Activated B cell treated with CpG ODN at 0.5 μM for 24 hours (primary cell): ENCODE measurements around the gene LBHD2. TPM values are rescaled to one million over a fixed set of nuclear protein-coding genes. Genes with fewer than 3 reads are reported as not detected.

Experiments used
- ATAC-seq: fragments of 200-7000 bp; cut with Tn5 transposase; one replicate; pipeline ENCODE4 v1.10.0; 2021; ENCODE audit warnings: low read depth, mild to moderate bottlenecking, moderate library complexity
- CTCF ChIA-PET: fragments of 350-600 bp; sonication (Branson Sonifier 250); formaldehyde crosslinking; loops from one replicate; lab custom pipeline; 2021; ENCODE audit warnings: antibody characterized with exemption; lab: Charles Lee
- POLR2A ChIA-PET: fragments of 350-600 bp; sonication (Branson Sonifier 250); formaldehyde crosslinking; loops from one replicate; lab custom pipeline; 2021; ENCODE audit warnings: antibody characterized with exemption; lab: Charles Lee
- DNase-seq: peaks from one replicate; pipeline ENCODE4 v3.0.0; 2022
- H3K27ac Mint-ChIP-seq: one replicate; pipeline ENCODE4 v1.8.0; 2020; ENCODE audit warnings: mixed read lengths
- H3K27me3 Mint-ChIP-seq: one replicate; pipeline ENCODE4 v1.8.0; 2021; ENCODE audit warnings: mixed read lengths
- H3K36me3 Mint-ChIP-seq: one replicate; pipeline ENCODE4 v1.8.0; 2021; ENCODE audit warnings: low read depth, mixed read lengths
- H3K4me1 Mint-ChIP-seq: one replicate; pipeline ENCODE4 v1.8.0; 2021; ENCODE audit warnings: mixed read lengths
- H3K4me3 Mint-ChIP-seq: one replicate; pipeline ENCODE4 v1.8.0; 2020; ENCODE audit warnings: mild to moderate bottlenecking, mixed read lengths
- H3K9me3 Mint-ChIP-seq: one replicate; pipeline ENCODE4 v1.8.0; 2020; ENCODE audit warnings: mixed read lengths
- intact Hi-C: fragments of 100-400 bp; cut with micrococcal nuclease; formaldehyde crosslinking; loops from one replicate; pipeline ENCODE4 v1.15.1; 2024
- total RNA-seq: library from RNA; stranded (reverse); gene quantifications from 2 replicates; pipeline ENCODE4 v1.2.3, GENCODE V29; 2022
- TF ChIP-seq, protein P1 (sequence below): fragments of 200-600 bp; IDR thresholded peaks from one replicate; pipeline ENCODE4 v1.8.0; 2022; ENCODE audit warnings: antibody characterized with exemption, mild to moderate bottlenecking

The LBHD2 gene
- total RNA-seq, 1 donor from 2014 or later, result not detected

DNA sequence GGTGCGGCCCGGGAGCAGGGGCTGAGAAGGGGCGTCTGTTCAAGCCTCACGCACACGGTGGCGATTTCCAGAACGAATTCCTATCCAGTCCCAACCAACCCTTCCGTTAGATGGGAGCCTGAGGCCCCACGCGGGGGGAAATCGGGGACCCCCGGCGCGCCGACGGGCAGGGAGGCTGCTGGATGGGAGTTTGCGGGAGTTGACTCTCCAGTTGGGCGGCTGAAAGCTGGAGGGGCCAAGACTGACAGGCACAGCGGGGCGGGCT lies 20.3 kb downstream of the LBHD2 start:
- Mint-ChIP-seq H3K27me3 (peaks cover 17% of the 10 kb centered on the region), H3K36me3 (no peaks in the 10 kb centered on the region), H3K9me3 (no peaks in the 10 kb centered on the region), H3K27ac (no peak overlapping the region), H3K4me3 (no peak overlapping the region), H3K4me1 (peaks cover 36% of the 10 kb centered on the region)
- ChIA-PET CTCF (interaction anchor here (0.6 to 3.7 kb wide), 27 partner anchors 8 to 968 kb away, joined by 3 to 58 read pairs (median 6); partner anchors contain the start of gene EXOC3L4), POLR2A (interaction anchor here (0.6 to 1.3 kb wide), 2 partner anchors 29 to 88 kb away, joined by 3 to 13 read pairs; no protein-coding TSS in a partner anchor)
- intact Hi-C loops, result loop anchor here (2.0 to 5.0 kb wide), 2 partner anchors 18 to 228 kb away; partner anchors contain the start of genes EIF5 and TNFAIP2
- no peak for ATAC-seq
- no peak for DNase-seq
- TF ChIP-seq, protein P1, sequence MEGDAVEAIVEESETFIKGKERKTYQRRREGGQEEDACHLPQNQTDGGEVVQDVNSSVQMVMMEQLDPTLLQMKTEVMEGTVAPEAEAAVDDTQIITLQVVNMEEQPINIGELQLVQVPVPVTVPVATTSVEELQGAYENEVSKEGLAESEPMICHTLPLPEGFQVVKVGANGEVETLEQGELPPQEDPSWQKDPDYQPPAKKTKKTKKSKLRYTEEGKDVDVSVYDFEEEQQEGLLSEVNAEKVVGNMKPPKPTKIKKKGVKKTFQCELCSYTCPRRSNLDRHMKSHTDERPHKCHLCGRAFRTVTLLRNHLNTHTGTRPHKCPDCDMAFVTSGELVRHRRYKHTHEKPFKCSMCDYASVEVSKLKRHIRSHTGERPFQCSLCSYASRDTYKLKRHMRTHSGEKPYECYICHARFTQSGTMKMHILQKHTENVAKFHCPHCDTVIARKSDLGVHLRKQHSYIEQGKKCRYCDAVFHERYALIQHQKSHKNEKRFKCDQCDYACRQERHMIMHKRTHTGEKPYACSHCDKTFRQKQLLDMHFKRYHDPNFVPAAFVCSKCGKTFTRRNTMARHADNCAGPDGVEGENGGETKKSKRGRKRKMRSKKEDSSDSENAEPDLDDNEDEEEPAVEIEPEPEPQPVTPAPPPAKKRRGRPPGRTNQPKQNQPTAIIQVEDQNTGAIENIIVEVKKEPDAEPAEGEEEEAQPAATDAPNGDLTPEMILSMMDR, result no peak

DNA sequence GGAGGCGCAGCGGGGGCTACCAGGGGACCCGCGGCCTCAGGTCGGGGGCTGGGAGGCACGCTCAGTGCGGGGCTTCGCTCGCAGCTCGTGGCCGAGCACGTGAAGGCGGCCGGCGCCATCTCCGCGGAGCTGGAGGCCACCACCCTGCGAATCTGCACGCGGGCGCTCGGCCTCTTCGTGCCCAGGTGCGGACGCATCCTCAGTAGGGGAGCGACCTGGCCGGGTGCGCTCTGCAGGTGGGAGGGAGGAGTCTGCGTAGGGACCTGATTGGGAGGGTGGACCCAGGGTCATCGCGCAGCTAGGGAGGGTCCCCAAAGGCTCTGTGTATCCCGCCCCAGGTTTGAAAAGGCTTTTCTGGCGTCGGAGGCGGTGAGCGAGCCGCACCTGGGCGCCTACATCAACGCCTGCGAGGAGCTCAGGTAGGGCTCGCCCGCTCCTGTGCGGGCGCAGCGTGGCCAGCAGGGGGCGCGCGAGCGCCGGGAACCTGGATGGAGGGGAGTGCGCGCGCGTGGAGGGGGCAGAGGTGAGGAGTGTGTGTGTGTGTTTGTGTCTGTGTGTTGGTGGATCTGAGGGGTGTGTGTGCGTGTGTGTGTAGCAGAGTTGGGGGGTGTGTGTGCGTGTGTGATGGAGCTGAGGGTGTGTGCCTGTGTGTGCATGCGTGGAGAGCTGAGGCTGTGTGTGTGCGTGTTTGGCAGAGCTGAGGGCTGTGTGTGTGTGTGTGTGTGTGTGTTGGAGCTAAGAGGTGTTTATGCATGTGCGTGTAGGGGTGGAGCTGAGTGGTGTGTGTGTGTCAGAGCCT lies 20.8 kb downstream of the LBHD2 start:
- TF ChIP-seq, protein P1, result peak; percentile 50
- H3K36me3 Mint-ChIP-seq, result no peaks in the 10 kb centered on the region
- H3K27ac Mint-ChIP-seq, result peak overlapping the region; percentile 18
- POLR2A ChIA-PET, result interaction anchor here (0.6 to 1.3 kb wide), 3 partner anchors 30 to 229 kb away, joined by 3 to 13 read pairs (median 3); partner anchors contain the start of gene EIF5
- H3K27me3 Mint-ChIP-seq, result peaks cover 17% of the 10 kb centered on the region
- H3K4me1 Mint-ChIP-seq, result peaks cover 40% of the 10 kb centered on the region
- ATAC-seq (peak; percentile 72), DNase-seq (peak; percentile 75)
- intact Hi-C loops, result loop anchor here (1.0 to 5.0 kb wide), 7 partner anchors 18 to 282 kb away; partner anchors contain the start of genes EIF5, MARK3 and TNFAIP2
- no peaks in the 10 kb centered on the region for H3K9me3 Mint-ChIP-seq
- H3K4me3 Mint-ChIP-seq, result peak overlapping the region; percentile 11
- CTCF ChIA-PET, result interaction anchor here (0.6 to 3.7 kb wide), 33 partner anchors 9 to 968 kb away, joined by 3 to 58 read pairs (median 5); partner anchors contain the start of genes EIF5 and EXOC3L4

DNA sequence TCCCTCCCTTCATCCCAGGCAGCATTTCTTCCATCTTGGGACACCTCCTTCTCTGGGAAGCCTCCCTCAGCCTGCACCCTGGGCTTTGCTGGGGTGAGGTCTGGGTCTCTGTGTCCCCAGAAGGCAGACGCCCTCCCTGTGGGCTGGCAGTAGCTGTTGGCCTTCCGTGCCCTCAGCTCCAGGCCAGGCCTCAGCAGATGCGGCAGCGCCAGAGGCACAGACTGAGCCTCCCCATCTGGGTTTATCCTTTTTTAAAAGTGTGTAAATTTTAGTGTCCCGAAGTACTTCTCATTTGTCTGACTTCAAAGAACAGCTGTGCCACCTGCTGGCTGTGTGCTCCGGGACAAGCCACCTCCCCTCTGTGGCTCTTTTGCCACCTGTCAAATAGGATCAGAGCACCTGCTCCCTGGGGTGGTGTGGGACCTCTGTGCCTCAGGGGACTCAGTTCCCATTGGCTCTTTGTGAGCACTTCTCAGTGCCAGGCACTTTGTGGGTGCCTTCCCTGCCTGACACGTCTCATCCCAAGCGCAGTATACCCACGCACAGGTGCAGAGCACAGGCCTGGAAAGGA lies 21.7 kb downstream of the LBHD2 start:
- peaks cover 34% of the 10 kb centered on the region for H3K4me1 Mint-ChIP-seq
- CTCF ChIA-PET, result interaction anchor here (0.6 to 3.7 kb wide), 21 partner anchors 10 to 411 kb away, joined by 3 to 58 read pairs (median 7); partner anchors contain the start of genes EIF5 and EXOC3L4
- no peaks in the 10 kb centered on the region for H3K36me3 Mint-ChIP-seq
- H3K27me3 Mint-ChIP-seq, result peaks cover 17% of the 10 kb centered on the region
- DNase-seq (no peak), ATAC-seq (peak; percentile 30)
- H3K9me3 Mint-ChIP-seq, result no peaks in the 10 kb centered on the region
- no peak overlapping the region for H3K27ac Mint-ChIP-seq
- POLR2A ChIA-PET, result interaction anchor here (0.7 kb wide), 1 partner anchor 229 kb away, joined by 3 read pairs; the partner anchor contains the start of gene EIF5
- TF ChIP-seq, protein P1, result no peak
- H3K4me3 Mint-ChIP-seq, result no peak overlapping the region
- intact Hi-C loops, result loop anchor here (1.0 to 5.0 kb wide), 6 partner anchors 17 to 282 kb away; partner anchors contain the start of genes MARK3 and TNFAIP2

DNA sequence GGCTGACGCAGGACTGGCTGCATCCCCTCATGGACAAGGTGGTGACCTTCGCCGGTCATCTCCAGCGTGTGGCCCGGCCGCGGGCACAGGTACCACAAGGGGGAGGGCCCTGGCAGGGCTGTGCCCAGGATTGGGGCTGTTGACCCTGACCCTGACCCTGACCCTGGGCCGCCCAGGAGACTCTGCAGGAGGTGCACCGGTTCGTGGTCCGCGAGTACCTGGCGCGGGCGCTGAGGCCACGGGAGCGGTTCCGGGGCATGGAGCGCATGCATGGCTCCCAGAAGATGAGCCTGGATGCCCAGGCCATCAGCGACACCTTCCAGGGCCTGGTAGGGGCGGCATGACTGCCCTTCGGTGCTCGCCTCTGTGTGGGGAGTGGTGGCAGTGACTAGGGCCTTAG lies 23.4 kb downstream of the LBHD2 start:
- ATAC-seq (no peak), DNase-seq (no peak)
- Mint-ChIP-seq H3K27me3 (peaks cover 10% of the 10 kb centered on the region), H3K27ac (peak overlapping the region; percentile 18), H3K9me3 (no peaks in the 10 kb centered on the region), H3K36me3 (no peaks in the 10 kb centered on the region), H3K4me3 (no peak overlapping the region), H3K4me1 (peaks cover 42% of the 10 kb centered on the region)
- intact Hi-C loops, result loop anchor here (5.0 kb wide), 2 partner anchors 35 to 280 kb away; partner anchors contain the start of gene MARK3
- ChIA-PET POLR2A (no interaction called here), CTCF (interaction anchor here (1.4 to 3.5 kb wide), 3 partner anchors 29 to 413 kb away, joined by 6 to 28 read pairs (median 18); no protein-coding TSS in a partner anchor)
- TF ChIP-seq, protein P1, result no peak
